Occipital lobe (tissue), 2 donors: Measurements from ENCODE around the gene DMAC1. TPM values are rescaled to one million over a fixed set of nuclear protein-coding genes. Genes with fewer than 3 reads are reported as not detected.
A peak's percentile ranks its signal among the peaks of the same experiment; 100 is the strongest.

Experiments
- DNase-seq: peaks from one replicate; lab custom pipeline; 2025; lab: John Stamatoyannopoulos, UW
- total RNA-seq: library from RNA; depleted of rRNA; stranded (reverse); fragments of >200 nt; gene quantifications from one replicate; pipeline ENCODE4 v1.2.3, GENCODE V29; 2014

DMAC1 gene
- 38.1 TPM for total RNA-seq

- peak; percentile 76 for DNase-seq
Measured at GRCh38 chr9:7799234-7799943, at the start of gene DMAC1. DMAC1 (minus strand) TSS chr9:7799778; CDS start chr9:7799734, 44 bp downstream.

DNA sequence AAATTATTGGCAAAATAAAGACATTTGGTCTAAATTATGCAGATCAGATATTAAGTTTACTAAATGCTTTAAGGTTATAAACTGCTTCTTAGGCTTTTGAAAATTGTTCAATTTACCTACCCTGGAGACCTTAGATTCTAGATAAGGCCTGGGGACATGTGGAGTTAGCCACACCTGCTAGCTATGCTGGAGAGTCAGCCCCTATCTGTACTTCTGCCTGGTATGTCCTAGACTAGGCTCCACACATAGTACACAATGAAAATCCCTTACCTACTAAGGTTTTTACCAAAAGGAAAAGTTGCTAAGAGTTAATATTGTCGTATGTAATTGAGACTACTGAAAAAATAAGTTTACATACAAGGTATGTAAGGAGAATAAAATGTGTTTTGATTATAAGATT is 49.8 kb upstream of the DMAC1 start:
- DNase-seq = no peak

- no peak for DNase-seq
Measured at GRCh38 chr9:7848498-7848897, 48.9 kb upstream of the DMAC1 start.

DNA sequence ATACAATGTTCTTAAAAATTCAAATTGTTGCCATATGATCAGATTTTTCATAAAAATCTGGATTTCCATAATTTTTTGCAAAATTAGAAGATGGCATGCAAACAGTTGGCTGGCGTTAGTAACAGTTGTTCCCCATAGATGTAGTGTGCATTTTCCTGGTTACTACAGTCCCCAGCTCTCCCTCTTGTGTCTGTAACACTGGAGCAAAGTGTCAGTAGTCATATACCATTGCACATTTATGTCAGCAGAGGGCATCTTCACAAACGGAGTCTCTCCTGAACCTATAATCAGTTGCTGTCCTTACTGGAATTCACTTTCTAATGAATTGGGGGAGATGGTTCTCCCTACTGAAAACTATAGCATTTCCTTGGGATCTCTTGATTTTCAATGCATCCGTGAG is 44.7 kb upstream of the DMAC1 start:
- no peak for DNase-seq

DNA sequence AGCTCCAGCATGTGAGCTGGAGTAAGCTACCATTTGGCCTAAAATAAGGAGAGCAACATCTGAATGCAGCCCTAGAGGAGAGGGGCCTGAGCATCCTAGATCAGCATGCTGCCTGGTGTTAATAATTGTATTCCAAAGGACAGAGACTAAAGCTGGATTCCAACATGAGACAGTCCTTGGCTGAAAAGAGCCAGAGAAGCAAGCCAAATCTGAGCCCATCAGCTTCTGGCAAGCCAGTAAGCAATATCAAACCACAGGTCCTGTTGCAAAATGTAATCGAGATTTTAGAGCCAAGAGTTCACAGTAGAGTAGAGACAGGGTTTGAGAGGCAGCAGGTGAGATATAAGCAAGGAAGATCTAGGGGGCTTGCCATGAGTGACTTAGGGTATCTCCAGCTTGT is 42.3 kb upstream of the DMAC1 start:
- DNase-seq = no peak

GRCh38 chr9:7834531-7834930 is 35.0 kb upstream of the DMAC1 start:
- DNase-seq = no peak

GRCh38 chr9:7828334-7828733 is 28.8 kb upstream of the DMAC1 start:
- DNase-seq = no peak

DNA sequence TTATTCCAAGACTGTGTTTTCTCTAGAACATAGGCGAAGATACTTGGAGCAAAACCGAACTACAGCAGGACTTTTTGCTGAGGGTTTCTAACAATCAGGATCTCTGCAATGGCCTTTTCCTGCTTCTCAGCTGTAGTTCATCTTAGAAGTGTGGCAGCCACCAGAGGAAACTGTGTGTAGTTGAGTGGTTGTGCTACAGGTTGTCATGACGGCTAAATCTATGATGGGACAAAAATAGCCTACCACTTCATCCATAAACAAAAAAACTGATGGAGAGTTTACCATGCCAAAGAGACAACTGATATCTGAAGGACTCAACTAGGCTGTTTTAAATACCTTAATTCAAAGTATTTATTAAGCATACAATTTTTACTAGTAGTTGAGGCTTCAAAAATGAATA is 28.2 kb upstream of the DMAC1 start:
- DNase-seq = no peak

DNA sequence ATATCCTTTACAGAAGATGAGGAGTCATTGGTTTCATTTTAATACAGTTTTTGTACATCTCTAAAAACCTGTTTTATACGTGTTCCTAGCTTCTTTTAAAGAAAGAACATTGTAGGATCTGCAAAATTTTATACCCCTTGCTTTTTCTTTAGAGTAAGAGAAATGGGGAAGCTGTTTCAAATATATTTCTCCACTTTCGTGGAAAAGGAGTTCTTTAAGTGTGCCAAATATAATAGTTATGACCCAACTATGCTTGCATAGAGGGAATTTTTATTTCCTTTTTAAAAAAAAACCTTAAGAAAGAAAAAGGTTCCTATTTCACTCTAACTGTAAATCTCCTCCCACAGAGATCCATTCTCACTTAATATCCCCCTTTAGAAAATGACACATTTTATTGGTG is 27.5 kb upstream of the DMAC1 start:
- no peak for DNase-seq

- DNase-seq = no peak
Measured at GRCh38 chr9:7823651-7824050, 24.1 kb upstream of the DMAC1 start.

DNA sequence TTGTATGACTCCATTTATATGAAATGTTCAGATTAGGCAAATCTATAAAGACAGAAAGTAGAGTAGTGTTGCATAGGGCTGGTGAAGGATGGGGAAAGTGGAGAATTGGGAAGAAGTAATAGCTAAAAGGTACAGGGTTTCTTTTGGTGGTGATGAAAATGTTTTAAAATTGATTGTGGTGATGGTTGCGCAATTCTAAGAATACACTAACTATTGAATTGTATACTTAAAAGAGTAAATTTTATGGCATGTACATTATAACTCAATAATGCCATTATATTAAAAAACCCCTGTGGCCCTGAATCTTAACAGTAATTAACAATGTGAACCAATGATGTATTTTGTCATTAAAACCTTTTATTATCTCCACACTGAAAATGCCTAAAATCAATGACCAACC is 20.4 kb upstream of the DMAC1 start:
- no peak for DNase-seq

DNA sequence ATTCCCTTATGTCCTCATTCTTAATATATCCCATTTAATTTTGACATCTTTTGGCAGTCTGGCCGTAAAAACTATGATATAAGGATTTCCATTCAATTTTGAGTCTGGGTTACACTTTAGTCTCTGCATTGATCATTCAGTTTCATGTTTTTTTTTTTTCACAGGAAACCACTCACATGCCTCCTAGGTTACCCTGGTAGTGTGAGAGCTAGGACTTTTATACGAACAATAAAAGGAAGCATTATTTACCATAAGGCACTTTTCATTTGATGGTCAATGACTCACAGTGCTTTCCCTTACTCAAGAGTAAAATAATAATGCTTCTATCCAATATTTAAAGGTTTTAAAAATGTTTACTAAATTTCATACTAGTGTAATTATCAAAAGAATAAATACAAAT is 16.4 kb upstream of the DMAC1 start:
- DNase-seq = no peak

DNA sequence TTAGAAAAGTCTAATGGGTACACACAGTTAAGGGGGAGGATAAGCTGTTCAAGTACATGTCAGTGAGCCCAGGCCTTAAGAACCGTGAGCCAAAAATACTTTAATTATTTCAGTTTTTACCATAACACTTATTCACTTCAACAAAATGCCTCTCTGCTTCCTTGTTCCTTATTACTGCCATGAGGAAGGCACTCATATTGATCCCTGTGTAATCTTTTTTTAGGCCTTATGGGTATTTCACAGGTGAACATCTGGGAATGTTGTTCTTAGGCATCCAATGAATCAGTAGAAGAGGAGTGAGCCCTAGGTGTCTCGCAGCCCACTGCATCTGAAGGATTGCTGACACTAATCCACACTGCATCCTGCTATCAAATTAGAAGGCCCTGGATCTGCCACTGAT is 13.5 kb upstream of the DMAC1 start:
- no peak for DNase-seq

DNA sequence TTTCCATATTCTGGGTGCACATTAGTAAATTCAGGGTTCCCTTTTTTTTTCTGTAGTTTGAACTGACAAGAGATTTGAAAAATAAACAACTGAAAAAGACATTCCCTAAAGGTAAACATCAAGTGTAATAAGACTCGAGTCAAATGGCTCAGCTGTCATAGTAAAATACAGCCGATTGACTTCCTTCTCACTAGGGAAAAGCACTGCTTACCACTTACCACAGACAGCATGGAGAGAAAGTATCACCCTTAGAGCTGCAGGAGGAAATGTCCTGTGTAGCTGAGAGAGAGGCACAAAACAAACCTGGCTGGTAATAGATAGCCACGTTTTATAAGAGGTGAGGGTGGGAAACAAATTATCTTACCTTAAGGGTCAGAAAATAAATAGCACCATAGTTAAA is 12.1 kb upstream of the DMAC1 start:
- DNase-seq = no peak

GRCh38 chr9:7802666-7803065 is 3.1 kb upstream of the DMAC1 start:
- DNase-seq = no peak

GRCh38 chr9:7799944-7800285 is 337 bp upstream of the DMAC1 start:
- no peak for DNase-seq

DNA sequence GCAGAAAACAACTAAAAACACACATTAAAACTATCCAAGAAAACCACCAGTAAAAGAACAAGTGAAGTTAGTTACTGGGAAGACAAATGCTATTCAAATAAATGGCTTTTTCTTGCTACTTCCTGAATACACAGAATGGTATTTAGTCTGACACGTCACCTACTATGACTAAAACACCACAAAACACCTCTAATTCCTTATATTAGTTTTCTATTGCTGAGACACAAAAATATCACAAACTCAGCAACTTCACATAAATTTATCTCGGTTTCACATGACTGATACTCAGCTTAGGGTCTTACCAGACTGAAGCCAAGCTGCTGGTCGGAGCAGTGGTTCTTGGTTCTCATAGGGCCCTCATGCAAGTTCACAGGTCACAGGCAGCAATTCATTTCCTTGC is 5.4 kb downstream of the DMAC1 start:
- no peak for DNase-seq

GRCh38 chr9:7791394-7791793 is 8.2 kb downstream of the DMAC1 start:
- no peak for DNase-seq

DNA sequence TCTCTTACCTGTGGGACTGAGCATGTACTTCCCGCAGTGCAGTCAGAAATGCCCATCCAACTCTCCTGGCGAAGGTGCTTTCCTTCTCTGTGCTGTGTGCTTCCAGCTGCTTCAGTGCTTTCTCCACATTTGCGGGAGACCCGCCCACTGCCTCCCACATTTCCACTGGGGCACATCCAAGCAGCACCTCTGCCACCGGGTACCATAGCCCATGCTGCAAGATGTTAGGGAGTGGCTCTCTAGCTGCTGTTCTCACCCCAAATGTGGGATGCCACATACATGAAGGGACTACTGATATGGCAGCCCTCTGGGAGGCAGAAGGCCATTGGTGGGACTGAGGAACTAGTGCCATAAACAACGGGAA is 8.8 kb downstream of the DMAC1 start:
- no peak for DNase-seq

GRCh38 chr9:7790022-7790818 is 9.4 kb downstream of the DMAC1 start:
- DNase-seq = no peak

DNA sequence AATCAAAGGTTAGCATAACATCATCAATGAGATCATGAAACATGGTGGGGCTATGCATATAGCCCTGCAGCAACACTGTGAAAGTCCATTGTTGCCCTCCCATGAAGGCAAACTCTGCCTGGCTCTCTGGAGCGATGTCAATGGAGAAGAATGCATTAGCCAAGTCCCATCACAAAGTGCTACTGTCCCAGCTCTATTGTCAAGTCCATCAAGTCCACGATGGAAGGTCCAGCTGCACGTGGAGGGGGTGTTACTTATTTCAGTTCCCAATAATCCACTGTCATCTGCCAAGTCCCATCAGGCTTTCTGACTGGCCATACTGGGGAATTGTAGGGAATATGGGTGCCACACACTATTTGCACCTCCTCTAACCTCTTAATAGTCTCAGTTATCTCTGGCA is 10.8 kb downstream of the DMAC1 start:
- no peak for DNase-seq

GRCh38 chr9:7785813-7786212 is 13.8 kb downstream of the DMAC1 start:
- DNase-seq = no peak

- DNase-seq = no peak
Measured at GRCh38 chr9:7784472-7784871, 15.1 kb downstream of the DMAC1 start.
